Breast epithelium (tissue), 3 donors: Measurements from ENCODE around the gene ISG20.

Experiments used
- CTCF ChIP-seq, 3 donors: fragments of 450-650 bp; IDR thresholded peaks; one replicate each; pipeline ENCODE4 v1.5.1; 2016 to 2017; ENCODE audit warnings: antibody characterized with exemption in 3 of 3, mild to moderate bottlenecking in 3 of 3, moderate library complexity in 3 of 3
- POLR2A ChIP-seq: fragments of 450-650 bp; IDR thresholded peaks from one replicate; pipeline ENCODE4 v1.6.1; 2016; ENCODE audit warnings: antibody characterized with exemption, mild to moderate bottlenecking, moderate library complexity
- POLR2AphosphoS5 ChIP-seq, 3 donors: sonication (generic); formaldehyde crosslinking; IDR thresholded peaks; one replicate each; pipeline ENCODE4 v1.6.1; 2017; ENCODE audit warnings: antibody characterized with exemption in 3 of 3

GRCh38 chr15:88630798-88631463 lies 7.9 kb upstream of the ISG20 start:
- TF ChIP-seq CTCF (IDR thresholded peaks at IDR 0.05) (no peak), POLR2AphosphoS5 (IDR thresholded peaks at IDR 0.05) (no peak), POLR2A (no peak)
